Upper lobe of left lung (tissue), 4 donors: ENCODE results near the gene CTNNBIP1.

ENCODE experiments used
- POLR2A ChIP-seq, 4 donors: fragments of 450-650 bp; IDR thresholded peaks; one replicate each; pipeline ENCODE4 v1.5.1; 2016 to 2017; ENCODE audit warnings: antibody characterized with exemption in 4 of 4, mild to moderate bottlenecking in 2 of 4
- TF ChIP-seq, protein P1 (sequence below), 6 experiments: fragments of 450-650 bp in 4 of 6; fragments of 200-600 bp in 2 of 6; sonication (generic) in 2 of 6; IDR thresholded peaks; one replicate each; pipeline ENCODE4 v1.5.1; 2016 to 2019; ENCODE audit warnings: antibody characterized with exemption in 6 of 6

DNA sequence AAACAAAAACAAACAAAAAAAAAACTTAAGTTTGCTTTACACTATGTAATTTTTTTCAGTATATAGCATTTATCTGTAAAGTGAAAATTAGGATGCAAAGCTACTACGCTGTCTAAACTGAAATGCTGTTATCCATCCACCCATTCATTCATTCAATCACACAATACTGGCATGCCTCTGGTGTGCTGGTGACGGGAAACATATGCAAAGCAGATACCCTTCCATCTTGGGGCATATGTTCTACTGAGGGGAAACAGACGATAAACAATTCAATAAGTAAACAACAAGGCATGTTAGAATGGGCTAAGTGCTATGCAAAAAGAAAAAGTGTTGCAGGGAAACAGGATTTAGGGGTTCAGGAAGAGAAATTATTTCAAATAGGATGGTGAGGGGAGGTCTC, 89.5 kb downstream of the CTNNBIP1 start:
- TF ChIP-seq, protein P1, sequence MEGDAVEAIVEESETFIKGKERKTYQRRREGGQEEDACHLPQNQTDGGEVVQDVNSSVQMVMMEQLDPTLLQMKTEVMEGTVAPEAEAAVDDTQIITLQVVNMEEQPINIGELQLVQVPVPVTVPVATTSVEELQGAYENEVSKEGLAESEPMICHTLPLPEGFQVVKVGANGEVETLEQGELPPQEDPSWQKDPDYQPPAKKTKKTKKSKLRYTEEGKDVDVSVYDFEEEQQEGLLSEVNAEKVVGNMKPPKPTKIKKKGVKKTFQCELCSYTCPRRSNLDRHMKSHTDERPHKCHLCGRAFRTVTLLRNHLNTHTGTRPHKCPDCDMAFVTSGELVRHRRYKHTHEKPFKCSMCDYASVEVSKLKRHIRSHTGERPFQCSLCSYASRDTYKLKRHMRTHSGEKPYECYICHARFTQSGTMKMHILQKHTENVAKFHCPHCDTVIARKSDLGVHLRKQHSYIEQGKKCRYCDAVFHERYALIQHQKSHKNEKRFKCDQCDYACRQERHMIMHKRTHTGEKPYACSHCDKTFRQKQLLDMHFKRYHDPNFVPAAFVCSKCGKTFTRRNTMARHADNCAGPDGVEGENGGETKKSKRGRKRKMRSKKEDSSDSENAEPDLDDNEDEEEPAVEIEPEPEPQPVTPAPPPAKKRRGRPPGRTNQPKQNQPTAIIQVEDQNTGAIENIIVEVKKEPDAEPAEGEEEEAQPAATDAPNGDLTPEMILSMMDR (IDR thresholded peaks at IDR 0.05): no peak
- no peak for TF ChIP-seq POLR2A (IDR thresholded peaks at IDR 0.05)
